AG09319 (cell line): ENCODE data around the gene HIPK3.

Source experiments
- DNase-seq: peaks from one replicate; pipeline ENCODE4 v3.0.0-alpha.2; 2010; ENCODE audit warnings: low read depth; ENCODE audit errors: extremely low read depth
- CTCF ChIP-seq: IDR thresholded peaks from 2 replicates; pipeline ENCODE4 v1.5.1; 2011; ENCODE audit warnings: low read depth, mild to moderate bottlenecking, inconsistent platforms, low read length, moderate library complexity

The HIPK3 gene

GRCh38 chr11:33272338-33273107, 15.3 kb downstream of the HIPK3 start:
- TF ChIP-seq CTCF: no peak
- no peak for DNase-seq

DNA sequence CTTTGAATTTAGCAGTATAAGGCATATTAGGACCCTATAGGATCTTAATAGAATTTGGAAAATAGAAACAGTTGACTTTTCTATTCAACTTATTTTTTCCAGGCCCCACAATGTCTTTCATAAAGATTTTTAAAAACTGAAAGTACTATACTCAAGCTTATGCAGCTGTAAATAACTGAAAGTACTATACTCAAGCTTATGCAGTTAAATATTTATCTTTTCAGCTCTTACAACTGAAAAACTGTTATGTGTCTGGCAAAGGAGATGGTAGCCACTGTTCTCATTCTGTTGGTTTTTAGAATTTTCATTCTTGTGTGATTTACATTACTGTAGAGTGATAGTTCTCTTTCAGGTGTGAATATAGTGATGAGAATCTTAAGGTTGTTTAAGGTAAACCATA, 16.5 kb downstream of the HIPK3 start:
- no peak for DNase-seq
- TF ChIP-seq CTCF: no peak

DNA sequence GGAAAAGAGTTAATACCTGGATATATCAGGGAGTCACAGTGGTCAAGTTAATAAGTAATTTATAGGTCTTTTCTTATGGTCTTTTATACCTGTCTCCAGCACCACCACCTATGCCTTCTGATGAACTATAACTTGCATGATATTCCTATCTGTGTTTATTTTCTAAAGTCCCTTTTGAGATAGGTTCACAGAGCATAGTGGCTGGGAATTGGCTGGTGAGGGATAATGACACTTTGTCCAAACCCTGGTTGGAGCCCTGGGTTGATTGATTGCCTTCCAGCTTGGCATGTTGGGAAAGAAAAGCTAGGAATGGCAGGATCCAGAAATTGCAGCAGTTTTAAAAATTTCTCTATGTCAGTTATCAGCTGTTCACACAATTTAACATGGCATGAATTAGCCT, 23.2 kb downstream of the HIPK3 start:
- TF ChIP-seq CTCF: no peak
- DNase-seq: no peak

DNA sequence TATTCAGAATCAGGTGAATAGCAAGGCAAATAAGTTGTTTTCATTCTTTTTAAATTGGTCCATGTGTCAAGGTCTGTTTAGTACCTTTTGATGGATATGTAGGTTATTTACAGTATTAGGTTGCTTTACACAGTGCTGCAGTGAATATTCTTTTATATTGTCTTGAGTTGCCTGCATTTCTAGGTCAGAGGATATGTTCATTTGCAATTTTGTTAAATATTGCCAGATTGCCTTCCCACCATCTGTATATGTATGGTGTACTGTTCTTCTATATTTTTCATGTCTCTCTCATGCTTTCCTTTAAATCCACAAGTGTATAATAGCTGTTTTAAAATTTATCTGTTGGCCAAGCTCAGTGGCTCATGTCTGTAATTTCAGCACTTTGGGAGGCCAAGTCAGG, 24.6 kb downstream of the HIPK3 start:
- DNase-seq: no peak
- TF ChIP-seq CTCF: no peak

DNA sequence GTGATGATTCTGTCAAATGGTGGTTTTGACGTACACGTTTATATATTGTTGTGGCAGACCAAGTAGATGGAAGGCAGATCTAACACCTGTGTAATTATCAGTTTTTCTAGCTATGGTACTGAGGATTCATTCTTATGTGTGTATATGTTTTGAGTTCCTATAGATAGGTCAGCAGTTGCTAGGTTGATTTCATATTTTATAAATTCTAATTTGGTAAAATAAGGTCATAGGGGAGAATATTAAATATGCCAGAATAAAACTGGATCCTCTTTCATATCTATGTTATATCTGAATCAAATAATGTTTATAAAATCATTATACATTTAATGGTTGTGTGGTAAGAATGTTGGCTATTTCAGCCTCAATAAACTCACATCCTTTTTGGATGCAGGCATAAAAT, 27.6 kb downstream of the HIPK3 start:
- no peak for TF ChIP-seq CTCF
- no peak for DNase-seq

- TF ChIP-seq CTCF: no peak
- no peak for DNase-seq
These were observed 33.1 kb downstream of the HIPK3 start for GRCh38 chr11:33290319-33290718.

- DNase-seq: no peak
- no peak for TF ChIP-seq CTCF
These were observed 34.0 kb downstream of the HIPK3 start for GRCh38 chr11:33291004-33291777.
